HUES6 (cell line): Measurements from ENCODE around the gene FAM120B.

ENCODE experiments used
- H3K27ac ChIP-seq: 2 replicates; pipeline ENCODE4 v1.7.0; 2013; ENCODE audit warnings: low read depth, mild to moderate bottlenecking, low read length, inconsistent platforms
- H3K27me3 ChIP-seq: 2 replicates; pipeline ENCODE4 v1.6.1; 2013; ENCODE audit warnings: low read length; ENCODE audit not compliant: control insufficient read depth, insufficient read depth
- H3K36me3 ChIP-seq: 2 replicates; pipeline ENCODE4 v1.6.1; 2013; ENCODE audit warnings: low read length; ENCODE audit not compliant: control insufficient read depth, insufficient read depth
- H3K4me1 ChIP-seq: 2 replicates; pipeline ENCODE4 v1.6.1; 2013; ENCODE audit warnings: low read length; ENCODE audit not compliant: control insufficient read depth, insufficient read depth
- H3K4me3 ChIP-seq: 2 replicates; pipeline ENCODE4 v1.5.1; 2013; ENCODE audit warnings: low read depth, low read length
- H3K9ac ChIP-seq: one replicate; pipeline ENCODE4 v1.6.1; 2013; ENCODE audit warnings: mild to moderate bottlenecking, low read length
- H3K9me3 ChIP-seq: 2 replicates; pipeline ENCODE4 v1.6.1; 2013; ENCODE audit warnings: low read depth, low read length; ENCODE audit not compliant: control insufficient read depth, insufficient read depth

Gene FAM120B

DNA sequence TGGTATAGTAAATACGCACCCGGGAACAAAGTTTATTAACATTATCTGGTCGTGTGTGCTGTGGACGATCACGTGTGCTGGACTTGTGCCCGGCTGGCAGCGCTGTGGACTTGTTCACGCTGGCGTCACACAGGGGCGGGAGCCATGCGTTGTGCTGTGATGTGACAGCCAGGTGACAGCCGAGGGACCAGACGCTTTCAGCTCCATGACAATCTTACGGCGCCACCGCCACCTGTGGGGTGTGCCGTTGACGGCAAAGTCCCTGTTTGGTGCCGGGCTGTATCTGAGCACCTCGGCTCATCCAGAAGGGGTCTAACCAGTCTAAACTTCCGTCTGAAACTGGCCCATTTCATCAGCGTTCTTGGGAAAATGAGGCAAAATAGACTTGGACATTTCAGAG lies 40.9 kb upstream of the FAM120B start:
- Histone ChIP-seq H3K27ac (no peak overlapping the region), H3K9ac (no peak overlapping the region), H3K27me3 (no peaks in the 10 kb centered on the region), H3K9me3 (no peaks in the 10 kb centered on the region), H3K36me3 (no peaks in the 10 kb centered on the region), H3K4me1 (peaks cover 13% of the 10 kb centered on the region; the same call in 1 of the 2 replicates), H3K4me3 (no peak overlapping the region)

DNA sequence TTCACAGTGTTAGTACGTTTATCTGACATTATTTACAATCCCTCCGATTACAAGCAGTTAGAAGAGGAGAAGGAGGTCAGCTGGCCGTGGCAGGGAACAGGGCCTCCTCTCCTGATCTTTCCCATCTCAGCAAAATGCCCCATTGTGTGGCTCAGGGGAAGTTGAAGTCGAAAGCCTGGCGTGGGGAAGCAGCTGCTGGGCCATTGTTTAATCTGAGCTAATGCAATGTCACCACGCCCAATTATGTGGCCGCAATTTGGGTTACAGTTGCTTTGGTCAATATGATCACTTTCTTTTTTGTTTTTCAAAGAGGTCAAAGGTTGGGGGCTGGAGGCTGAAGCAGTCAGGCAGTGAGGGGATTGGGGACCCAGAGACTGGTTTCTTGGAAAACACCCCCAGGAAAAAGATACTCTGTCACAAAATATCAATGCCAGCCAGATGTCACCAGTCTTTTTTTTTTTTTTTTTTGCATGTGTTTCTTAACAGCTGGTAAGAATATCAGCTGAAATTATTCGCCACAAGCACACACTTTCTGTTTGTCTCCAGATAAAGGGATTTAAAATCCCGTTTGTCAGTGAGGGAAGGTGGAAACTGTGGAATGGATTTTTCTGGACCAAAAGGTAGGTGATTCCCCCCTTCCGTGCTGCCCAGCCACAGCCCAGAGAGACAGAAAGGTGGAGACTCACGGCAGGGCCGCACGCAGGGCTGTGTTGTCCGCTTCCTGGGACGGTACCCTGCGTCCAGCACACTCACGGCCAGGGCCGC lies 40.3 kb upstream of the FAM120B start:
- no peaks in the 10 kb centered on the region for H3K9me3 ChIP-seq
- peaks cover 13% of the 10 kb centered on the region; the same call in 1 of the 2 replicates for H3K4me1 ChIP-seq
- H3K36me3 ChIP-seq, result no peaks in the 10 kb centered on the region
- H3K4me3 ChIP-seq, result no peak overlapping the region
- no peaks in the 10 kb centered on the region for H3K27me3 ChIP-seq
- no peak overlapping the region for H3K9ac ChIP-seq
- H3K27ac ChIP-seq, result no peak overlapping the region

DNA sequence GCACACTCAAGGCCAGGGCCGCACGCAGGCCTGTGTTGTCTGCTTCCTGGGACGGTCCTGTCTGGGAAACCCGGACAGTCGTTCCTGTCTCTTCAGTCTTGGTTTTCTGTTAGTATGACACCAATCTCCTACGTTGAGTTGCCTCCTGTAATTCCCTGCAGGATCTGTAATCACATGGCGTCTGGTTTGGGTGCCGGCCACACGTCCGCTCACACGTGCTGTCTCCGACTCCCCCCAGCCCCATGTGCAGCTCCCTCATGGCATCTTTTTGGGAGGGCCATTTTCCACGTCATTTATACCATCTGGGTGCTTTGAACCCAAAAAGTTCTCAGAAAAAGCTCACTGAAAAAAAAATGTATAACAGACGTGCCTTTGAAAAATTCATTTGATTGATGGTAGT lies 38.9 kb upstream of the FAM120B start:
- no peak overlapping the region for H3K27ac ChIP-seq
- H3K9me3 ChIP-seq, result no peaks in the 10 kb centered on the region
- H3K9ac ChIP-seq, result no peak overlapping the region
- peaks cover 13% of the 10 kb centered on the region; the same call in 1 of the 2 replicates for H3K4me1 ChIP-seq
- no peak overlapping the region for H3K4me3 ChIP-seq
- no peaks in the 10 kb centered on the region for H3K27me3 ChIP-seq
- H3K36me3 ChIP-seq, result no peaks in the 10 kb centered on the region

DNA sequence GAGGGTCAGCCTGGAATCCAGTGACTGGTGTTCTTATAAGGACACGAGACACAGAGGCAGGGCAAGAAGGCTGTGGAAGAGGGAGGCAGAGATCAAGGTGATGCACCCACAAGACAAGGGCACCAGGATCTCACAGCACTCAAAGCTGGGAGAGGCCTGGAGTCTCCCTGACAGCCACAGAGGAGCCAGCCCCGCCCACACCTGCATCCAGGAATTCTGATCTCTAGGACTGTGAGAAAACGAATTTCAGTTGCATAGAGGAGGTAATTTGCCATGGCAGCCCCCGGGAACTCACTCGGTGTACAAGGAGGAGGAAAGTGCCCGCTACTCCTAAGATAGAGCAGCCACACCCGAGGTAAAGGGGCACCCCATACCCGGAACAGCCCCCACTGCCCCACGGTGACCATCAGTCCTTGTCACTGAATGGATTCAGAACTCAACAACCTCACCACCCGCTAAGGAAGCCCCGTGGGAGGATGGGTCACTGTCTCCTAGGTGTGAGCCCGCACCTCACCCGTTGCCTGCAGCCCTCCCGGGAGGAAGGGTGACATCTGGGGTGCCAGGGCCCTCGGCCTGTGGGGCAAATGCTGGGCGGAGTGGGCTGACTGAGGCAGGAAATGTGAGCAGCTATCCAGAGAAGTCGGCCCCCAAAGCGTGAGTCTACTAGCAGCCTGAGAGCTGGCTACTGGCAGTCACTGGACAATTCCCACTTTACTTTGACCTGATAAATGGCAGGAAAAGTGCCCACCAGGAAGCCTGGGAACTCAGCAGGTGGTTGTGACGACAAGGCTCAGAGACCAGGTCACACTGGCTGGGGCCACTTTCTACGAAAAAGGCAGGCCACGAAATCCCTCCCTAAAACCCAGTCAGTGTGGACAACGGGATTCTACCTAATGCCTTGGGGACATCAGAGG lies 38.1 kb upstream of the FAM120B start:
- H3K4me3 ChIP-seq, result no peak overlapping the region
- peaks cover 13% of the 10 kb centered on the region; the same call in 1 of the 2 replicates for H3K4me1 ChIP-seq
- H3K9ac ChIP-seq, result no peak overlapping the region
- H3K27ac ChIP-seq, result no peak overlapping the region
- no peaks in the 10 kb centered on the region for H3K36me3 ChIP-seq
- no peaks in the 10 kb centered on the region for H3K9me3 ChIP-seq
- H3K27me3 ChIP-seq, result no peaks in the 10 kb centered on the region

DNA sequence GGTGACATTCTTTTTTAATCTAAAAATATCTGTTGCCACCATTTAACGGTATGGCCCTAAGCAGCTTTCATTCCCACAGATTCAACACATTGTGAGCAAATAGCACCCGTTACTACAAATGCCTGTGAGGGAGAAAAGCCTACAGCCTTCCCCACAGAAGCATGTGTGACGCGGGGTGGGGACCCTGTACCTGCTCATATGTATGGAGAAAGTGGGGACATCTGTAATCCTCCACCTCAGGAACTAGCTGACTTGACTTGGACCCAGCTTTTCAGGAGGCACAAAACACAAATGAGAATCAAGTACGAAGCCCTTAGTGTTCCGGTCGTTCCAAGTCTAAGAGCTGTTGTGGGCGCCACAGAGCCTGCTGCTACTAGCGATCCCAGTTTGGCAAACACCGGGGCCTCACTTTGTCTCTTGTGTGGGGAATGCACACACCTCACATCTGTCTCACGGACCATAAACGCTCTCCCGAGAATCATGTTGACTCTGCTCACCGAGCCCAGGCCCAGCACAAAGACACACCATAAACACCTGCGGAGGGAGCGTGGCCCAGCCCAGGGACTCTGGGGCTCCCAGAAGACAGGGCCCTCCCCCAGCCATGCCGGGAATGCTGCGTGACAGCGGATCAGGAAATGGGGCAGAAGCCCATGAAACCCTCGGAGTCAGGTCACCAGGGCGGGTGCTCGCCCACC lies 37.3 kb upstream of the FAM120B start:
- peaks cover 13% of the 10 kb centered on the region; the same call in 1 of the 2 replicates for H3K4me1 ChIP-seq
- no peaks in the 10 kb centered on the region for H3K9me3 ChIP-seq
- H3K36me3 ChIP-seq, result no peaks in the 10 kb centered on the region
- H3K9ac ChIP-seq, result no peak overlapping the region
- no peak overlapping the region for H3K27ac ChIP-seq
- no peaks in the 10 kb centered on the region for H3K27me3 ChIP-seq
- no peak overlapping the region for H3K4me3 ChIP-seq

DNA sequence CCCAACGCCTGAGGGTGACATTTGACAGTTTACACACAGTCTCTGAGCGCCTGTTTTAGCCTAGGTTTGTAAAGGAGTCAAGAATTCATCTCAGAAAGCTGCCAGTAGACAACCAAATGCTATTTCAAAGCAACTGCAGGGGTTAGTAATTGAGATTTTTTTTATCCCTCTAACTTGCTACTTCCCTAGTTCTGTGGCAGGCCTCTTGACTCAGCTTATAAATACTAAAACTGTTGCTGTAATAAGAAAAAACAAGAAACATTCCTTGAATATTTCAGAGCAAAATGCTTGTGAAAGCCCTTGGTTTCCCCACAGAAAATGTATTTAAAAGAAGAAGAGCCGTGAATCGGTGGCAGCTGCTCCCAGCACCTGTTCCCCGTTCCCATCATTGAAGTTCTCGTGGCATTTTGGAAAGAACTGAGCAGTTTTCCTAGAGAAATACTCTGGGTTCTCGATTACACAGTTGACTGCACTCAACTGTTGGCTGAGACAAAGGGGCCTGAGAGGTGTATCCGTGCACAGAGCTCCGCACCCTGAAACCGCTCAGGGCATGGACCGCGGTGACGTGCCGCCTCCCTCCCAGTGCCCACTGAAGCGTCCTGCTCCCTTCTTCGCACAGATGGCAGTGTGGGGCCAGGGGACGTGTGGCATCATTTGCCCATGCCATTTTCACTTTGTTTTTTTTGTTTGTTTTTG lies 36.6 kb upstream of the FAM120B start:
- Histone ChIP-seq H3K27ac (no peak overlapping the region), H3K27me3 (no peaks in the 10 kb centered on the region; the same call in 1 of the 2 replicates), H3K9ac (no peak overlapping the region), H3K36me3 (no peaks in the 10 kb centered on the region), H3K4me1 (peaks cover 13% of the 10 kb centered on the region; the same call in 1 of the 2 replicates), H3K9me3 (no peaks in the 10 kb centered on the region), H3K4me3 (no peak overlapping the region)

DNA sequence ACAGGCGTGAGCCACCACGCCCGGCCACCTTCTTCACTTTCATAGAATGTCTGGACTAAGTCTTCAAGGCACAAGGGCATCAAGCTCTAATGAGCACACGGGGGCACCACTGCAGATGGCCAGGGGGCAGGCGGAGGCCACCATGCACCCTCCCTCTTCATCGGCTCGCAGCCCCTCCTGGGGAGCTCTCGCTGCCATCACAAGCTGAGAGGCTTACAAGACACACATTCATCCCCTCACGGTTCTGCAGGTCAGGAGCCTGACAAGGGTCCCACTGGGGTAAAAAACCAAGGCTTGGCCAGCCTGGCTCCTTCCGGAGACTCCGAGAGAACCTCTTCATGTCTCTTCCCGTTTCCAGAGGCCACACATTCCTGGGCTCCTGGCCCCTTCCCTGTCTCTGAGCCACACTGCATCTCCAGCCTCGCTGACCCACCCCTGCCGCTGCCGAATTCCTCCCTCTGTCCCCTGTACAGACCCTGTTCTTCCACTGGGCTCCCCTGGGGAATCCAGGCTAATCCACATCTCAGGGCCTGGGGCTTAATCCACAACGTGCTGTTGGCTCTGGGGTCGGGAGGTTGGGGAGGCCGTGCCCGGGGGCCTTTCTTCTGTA lies 35.5 kb upstream of the FAM120B start:
- Histone ChIP-seq H3K4me3 (no peak overlapping the region), H3K9me3 (no peaks in the 10 kb centered on the region), H3K9ac (no peak overlapping the region), H3K36me3 (no peaks in the 10 kb centered on the region), H3K27me3 (no peaks in the 10 kb centered on the region; the same call in 1 of the 2 replicates), H3K4me1 (peaks cover 10% of the 10 kb centered on the region; the same call in 1 of the 2 replicates), H3K27ac (no peak overlapping the region)

DNA sequence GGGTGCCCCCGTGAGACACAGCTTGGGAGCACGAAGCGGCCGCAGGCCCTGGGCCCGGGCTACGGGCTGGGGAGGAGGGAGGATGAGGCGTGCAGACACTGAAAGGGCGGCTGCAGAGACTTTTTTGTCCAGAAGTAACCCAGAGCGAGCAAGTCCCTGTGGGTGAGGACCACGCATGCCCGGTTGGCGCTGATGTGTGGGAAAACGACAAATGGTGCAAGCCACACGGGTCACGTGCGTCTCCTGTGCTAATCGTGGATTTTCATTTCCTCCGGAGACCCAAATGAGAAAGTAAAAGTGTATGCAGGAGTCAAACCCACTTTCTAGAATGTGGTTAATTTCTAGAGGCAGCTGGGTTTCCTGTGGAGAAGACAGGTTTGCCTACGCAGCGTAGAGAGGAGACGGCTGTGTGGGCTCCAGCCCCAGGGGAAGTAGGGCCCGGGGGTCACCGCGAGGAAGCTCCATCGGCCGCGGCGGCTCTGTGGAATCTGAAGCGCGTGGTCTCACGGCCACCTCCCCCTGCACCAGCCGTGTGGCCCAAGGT lies 34.7 kb upstream of the FAM120B start:
- Histone ChIP-seq H3K36me3 (no peaks in the 10 kb centered on the region), H3K27ac (no peak overlapping the region), H3K9ac (no peak overlapping the region), H3K4me3 (no peak overlapping the region), H3K4me1 (peaks cover 6% of the 10 kb centered on the region; the same call in 1 of the 2 replicates), H3K27me3 (no peaks in the 10 kb centered on the region; the same call in 1 of the 2 replicates), H3K9me3 (no peaks in the 10 kb centered on the region)

DNA sequence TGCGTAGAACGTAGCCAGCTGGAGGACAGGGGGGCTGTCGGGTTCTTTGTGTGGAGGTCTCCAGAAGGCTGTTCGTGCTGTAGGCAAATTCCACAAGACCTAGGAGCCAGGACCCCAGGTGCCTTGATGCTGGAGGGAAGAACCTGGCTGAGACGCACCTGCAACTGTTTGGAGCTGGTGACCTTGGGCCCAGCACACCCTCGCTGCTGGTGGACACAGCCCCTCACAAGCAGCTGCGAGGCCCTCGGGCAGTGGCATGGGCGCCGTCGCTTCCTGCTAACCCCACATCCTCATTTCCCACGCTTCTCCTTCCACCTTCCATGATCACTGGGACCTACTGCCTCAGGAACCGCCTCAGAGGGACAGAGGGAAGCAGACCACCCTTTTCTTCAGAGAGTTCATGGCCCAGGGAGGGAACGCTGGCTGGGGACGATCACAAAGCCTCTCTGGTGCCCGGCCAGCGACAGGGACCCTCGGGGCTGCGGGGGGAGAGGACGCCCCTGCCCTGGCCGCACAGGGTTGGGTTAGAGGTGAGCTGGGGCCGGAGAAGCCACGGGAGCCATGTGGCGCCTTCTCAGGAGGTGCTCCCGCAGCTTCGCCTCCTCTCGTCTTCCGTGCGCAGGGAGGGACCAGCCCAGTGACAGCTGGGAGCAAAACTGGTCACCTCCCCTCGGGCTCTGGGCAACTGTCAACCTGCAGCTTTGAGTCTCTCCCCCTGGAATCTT lies 34.1 kb upstream of the FAM120B start:
- H3K27ac ChIP-seq, result no peak overlapping the region
- no peaks in the 10 kb centered on the region for H3K9me3 ChIP-seq
- no peaks in the 10 kb centered on the region for H3K36me3 ChIP-seq
- H3K4me1 ChIP-seq, result peaks cover 6% of the 10 kb centered on the region; the same call in 1 of the 2 replicates
- H3K4me3 ChIP-seq, result no peak overlapping the region
- H3K27me3 ChIP-seq, result no peaks in the 10 kb centered on the region; the same call in 1 of the 2 replicates
- no peak overlapping the region for H3K9ac ChIP-seq
